Suprapubic skin (tissue), 4 donors: ENCODE results near the gene PRR20E. TPM values are rescaled to one million over a fixed set of nuclear protein-coding genes. Genes with fewer than 3 reads are reported as not detected.
"Not testable (repeated sequence)": the region's sequence is repeated elsewhere in the genome, so short reads cannot be mapped to it uniquely, and the experiment has no call there.

Experiments used
- DNase-seq, 2 donors: peaks; one replicate each; pipeline ENCODE4 v3.0.0-alpha.2; 2019; ENCODE audit warnings: low spot score in 2 of 2
- H3K27ac ChIP-seq: fragments of 200-600 bp; sonication (generic); one replicate; pipeline ENCODE4 v1.5.1; 2019
- H3K27me3 ChIP-seq: fragments of 200-600 bp; sonication (generic); one replicate; pipeline ENCODE4 v1.5.1; 2019
- H3K36me3 ChIP-seq: fragments of 200-600 bp; sonication (generic); one replicate; pipeline ENCODE4 v1.5.1; 2019
- H3K4me1 ChIP-seq: fragments of 200-600 bp; sonication (generic); one replicate; pipeline ENCODE4 v1.5.1; 2019
- H3K4me3 ChIP-seq: fragments of 200-600 bp; sonication (generic); one replicate; pipeline ENCODE4 v1.5.1; 2019; ENCODE audit warnings: mild to moderate bottlenecking
- H3K9me3 ChIP-seq: fragments of 200-600 bp; sonication (generic); one replicate; pipeline ENCODE4 v1.5.1; 2019
- EP300 ChIP-seq: sonication (generic); formaldehyde crosslinking; IDR thresholded peaks from one replicate; pipeline ENCODE4 v1.6.1; 2017; ENCODE audit warnings: antibody characterized with exemption
- POLR2A ChIP-seq, 2 donors: fragments of 450-650 bp; IDR thresholded peaks; one replicate each; pipeline ENCODE4 v1.6.1; 2017; ENCODE audit warnings: antibody characterized with exemption in 2 of 2, mild to moderate bottlenecking in 2 of 2, moderate library complexity in 2 of 2
- POLR2AphosphoS5 ChIP-seq, 3 donors: sonication (generic); formaldehyde crosslinking; IDR thresholded peaks; one replicate each; pipeline ENCODE4 v1.6.1; 2017; ENCODE audit warnings: antibody characterized with exemption in 3 of 3
- WGBS: methylation state at CpG from one replicate; pipeline ENCODE4 v1.1.5; 2018; 5-methylcytosine and 5-hydroxymethylcytosine counted together
- total RNA-seq, 4 donors: library from RNA; depleted of rRNA; stranded (reverse); fragments of >200 nt; gene quantifications; one replicate each; pipeline ENCODE4 v1.1.0, GENCODE V29; 2016
- TF ChIP-seq, protein P1 (sequence below), 2 donors: fragments of 200-600 bp in 1 of 2; fragments of 450-650 bp in 1 of 2; sonication (generic) in 1 of 2; IDR thresholded peaks; one replicate each; pipeline ENCODE4 v1.5.1; 2016 to 2019; ENCODE audit warnings: antibody characterized with exemption in 2 of 2, mild to moderate bottlenecking in 1 of 2, moderate library complexity in 1 of 2

PRR20E gene
- not detected for total RNA-seq

GRCh38 chr13:57166897-57167296, at the start of gene PRR20E:
TSS of gene PRR20E (plus strand) at chr13:57167197. CDS start at chr13:57167584, 387 bp downstream.
- not testable (repeated sequence) for H3K9me3 ChIP-seq, H3K36me3 ChIP-seq, H3K27ac ChIP-seq, H3K4me1 ChIP-seq, H3K4me3 ChIP-seq, H3K27me3 ChIP-seq, DNase-seq
- no CpG with 5 or more reads among the region's 22 CpGs for WGBS

- Histone ChIP-seq H3K27me3 (no peaks in the 10 kb centered on the region), H3K36me3 (no peaks in the 10 kb centered on the region), H3K27ac (no peak overlapping the region), H3K4me3 (no peak overlapping the region), H3K9me3 (no peaks in the 10 kb centered on the region), H3K4me1 (no peaks in the 10 kb centered on the region)
- WGBS, result 8% methylated on average over 1 of the region's 1 CpG
- TF ChIP-seq POLR2A (IDR thresholded peaks at IDR 0.05), result no peak
- TF ChIP-seq, protein P1, sequence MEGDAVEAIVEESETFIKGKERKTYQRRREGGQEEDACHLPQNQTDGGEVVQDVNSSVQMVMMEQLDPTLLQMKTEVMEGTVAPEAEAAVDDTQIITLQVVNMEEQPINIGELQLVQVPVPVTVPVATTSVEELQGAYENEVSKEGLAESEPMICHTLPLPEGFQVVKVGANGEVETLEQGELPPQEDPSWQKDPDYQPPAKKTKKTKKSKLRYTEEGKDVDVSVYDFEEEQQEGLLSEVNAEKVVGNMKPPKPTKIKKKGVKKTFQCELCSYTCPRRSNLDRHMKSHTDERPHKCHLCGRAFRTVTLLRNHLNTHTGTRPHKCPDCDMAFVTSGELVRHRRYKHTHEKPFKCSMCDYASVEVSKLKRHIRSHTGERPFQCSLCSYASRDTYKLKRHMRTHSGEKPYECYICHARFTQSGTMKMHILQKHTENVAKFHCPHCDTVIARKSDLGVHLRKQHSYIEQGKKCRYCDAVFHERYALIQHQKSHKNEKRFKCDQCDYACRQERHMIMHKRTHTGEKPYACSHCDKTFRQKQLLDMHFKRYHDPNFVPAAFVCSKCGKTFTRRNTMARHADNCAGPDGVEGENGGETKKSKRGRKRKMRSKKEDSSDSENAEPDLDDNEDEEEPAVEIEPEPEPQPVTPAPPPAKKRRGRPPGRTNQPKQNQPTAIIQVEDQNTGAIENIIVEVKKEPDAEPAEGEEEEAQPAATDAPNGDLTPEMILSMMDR (IDR thresholded peaks at IDR 0.05), result no peak
- no peak for DNase-seq
Measured at GRCh38 chr13:57123681-57124080, 43.3 kb upstream of the PRR20E start.

DNA sequence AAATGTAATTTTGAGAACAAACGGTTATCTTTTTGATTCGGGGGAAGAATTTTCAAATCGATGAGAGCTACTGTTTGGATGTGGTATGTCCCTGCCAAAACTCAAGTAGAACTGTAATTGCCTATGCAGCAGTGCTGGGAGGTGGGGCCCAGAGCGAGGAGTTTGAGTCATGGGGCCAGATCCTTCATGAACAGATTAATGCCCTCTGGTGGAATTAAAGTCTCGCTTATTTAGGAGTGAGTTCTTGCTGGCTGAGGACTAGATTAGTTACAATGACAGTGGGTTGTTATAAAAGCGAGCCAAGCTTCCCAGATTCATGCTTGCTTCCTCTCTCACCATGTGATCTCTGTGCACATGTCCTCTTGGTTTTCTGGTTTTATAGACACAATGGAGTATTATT, 38.1 kb upstream of the PRR20E start:
- Histone ChIP-seq H3K27me3 (no peaks in the 10 kb centered on the region), H3K27ac (no peak overlapping the region), H3K4me1 (no peaks in the 10 kb centered on the region), H3K9me3 (no peaks in the 10 kb centered on the region), H3K4me3 (no peak overlapping the region), H3K36me3 (no peaks in the 10 kb centered on the region)
- no peak for DNase-seq
- 84% methylated on average over 6 of the region's 6 CpGs for WGBS
- TF ChIP-seq POLR2AphosphoS5 (IDR thresholded peaks at IDR 0.05) (no peak), EP300 (no peak), POLR2A (IDR thresholded peaks at IDR 0.05) (no peak)
- TF ChIP-seq, protein P1 (IDR thresholded peaks at IDR 0.05), result no peak

DNA sequence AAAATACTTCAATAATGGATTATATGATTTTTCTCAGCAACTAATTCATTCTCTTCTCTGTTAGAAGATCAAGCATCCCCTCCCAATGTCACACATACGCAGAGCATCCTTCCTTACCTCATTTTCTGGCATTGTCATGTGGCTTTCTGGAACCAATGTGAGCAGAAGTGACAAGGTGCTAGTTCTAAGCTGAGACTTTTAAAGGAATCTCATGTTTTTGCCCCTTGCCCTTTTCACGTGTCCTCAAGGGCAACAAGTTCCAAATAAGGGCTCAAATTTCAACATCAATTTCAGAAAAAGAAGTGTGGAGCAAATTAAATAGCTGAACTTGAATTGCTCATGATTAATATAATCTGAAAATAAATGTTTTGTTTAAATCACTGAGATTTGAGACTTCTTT, 30.9 kb upstream of the PRR20E start:
- DNase-seq, result no peak
- H3K4me3 ChIP-seq, result no peak overlapping the region
- TF ChIP-seq POLR2AphosphoS5 (IDR thresholded peaks at IDR 0.05) (no peak), EP300 (no peak), POLR2A (IDR thresholded peaks at IDR 0.05) (no peak)
- TF ChIP-seq, protein P1 (IDR thresholded peaks at IDR 0.05), result no peak
- peaks cover 6% of the 10 kb centered on the region for H3K9me3 ChIP-seq
- WGBS, result 54% methylated on average over 2 of the region's 2 CpGs
- no peak overlapping the region for H3K27ac ChIP-seq
- no peaks in the 10 kb centered on the region for H3K4me1 ChIP-seq
- H3K27me3 ChIP-seq, result no peaks in the 10 kb centered on the region
- no peaks in the 10 kb centered on the region for H3K36me3 ChIP-seq

- Histone ChIP-seq H3K36me3 (no peaks in the 10 kb centered on the region), H3K27me3 (no peaks in the 10 kb centered on the region), H3K27ac (no peak overlapping the region), H3K4me1 (no peaks in the 10 kb centered on the region), H3K9me3 (peaks cover 6% of the 10 kb centered on the region), H3K4me3 (no peak overlapping the region)
- WGBS, result 87% methylated on average over 4 of the region's 4 CpGs
- no peak for TF ChIP-seq POLR2AphosphoS5 (IDR thresholded peaks at IDR 0.05)
- TF ChIP-seq, protein P1 (IDR thresholded peaks at IDR 0.05), result no peak
- TF ChIP-seq POLR2A (IDR thresholded peaks at IDR 0.05), result no peak
- TF ChIP-seq EP300, result no peak
- no peak for DNase-seq
Measured at GRCh38 chr13:57137585-57137984, 29.4 kb upstream of the PRR20E start.

DNA sequence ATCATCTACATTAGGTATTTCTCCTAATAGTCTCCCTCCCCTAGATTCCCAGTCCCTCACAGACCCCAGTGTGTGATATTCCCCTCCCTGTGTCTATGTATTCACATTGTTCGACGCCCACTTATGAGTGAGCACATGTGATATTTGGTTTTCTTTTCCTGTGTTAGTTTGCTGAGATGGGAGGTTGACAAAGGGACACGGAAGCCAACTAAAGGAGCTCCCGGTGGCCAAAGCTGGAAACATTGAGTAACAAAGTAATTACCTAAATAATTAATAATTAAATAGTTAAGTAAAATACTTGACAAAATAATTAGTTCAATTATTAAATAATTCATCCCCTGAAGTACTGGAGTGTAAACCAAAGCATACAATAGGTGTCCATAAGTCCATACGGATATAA, 28.0 kb upstream of the PRR20E start:
- WGBS, result 90% methylated on average over 5 of the region's 5 CpGs
- Histone ChIP-seq H3K9me3 (peaks cover 6% of the 10 kb centered on the region), H3K27ac (no peak overlapping the region), H3K4me1 (no peaks in the 10 kb centered on the region), H3K4me3 (no peak overlapping the region), H3K27me3 (no peaks in the 10 kb centered on the region), H3K36me3 (no peaks in the 10 kb centered on the region)
- DNase-seq, result peak in 1 of 2 donors; percentile 50
- TF ChIP-seq EP300, result no peak
- TF ChIP-seq POLR2AphosphoS5 (IDR thresholded peaks at IDR 0.05), result no peak
- no peak for TF ChIP-seq POLR2A (IDR thresholded peaks at IDR 0.05)
- TF ChIP-seq, protein P1 (IDR thresholded peaks at IDR 0.05), result no peak

- 97% methylated on average over 9 of the region's 18 CpGs for WGBS
- H3K4me3 ChIP-seq, H3K9me3 ChIP-seq, H3K27me3 ChIP-seq, H3K36me3 ChIP-seq, H3K27ac ChIP-seq, DNase-seq, H3K4me1 ChIP-seq: not testable (repeated sequence)
Measured at GRCh38 chr13:57139781-57140180, 27.2 kb upstream of the PRR20E start.

DNA sequence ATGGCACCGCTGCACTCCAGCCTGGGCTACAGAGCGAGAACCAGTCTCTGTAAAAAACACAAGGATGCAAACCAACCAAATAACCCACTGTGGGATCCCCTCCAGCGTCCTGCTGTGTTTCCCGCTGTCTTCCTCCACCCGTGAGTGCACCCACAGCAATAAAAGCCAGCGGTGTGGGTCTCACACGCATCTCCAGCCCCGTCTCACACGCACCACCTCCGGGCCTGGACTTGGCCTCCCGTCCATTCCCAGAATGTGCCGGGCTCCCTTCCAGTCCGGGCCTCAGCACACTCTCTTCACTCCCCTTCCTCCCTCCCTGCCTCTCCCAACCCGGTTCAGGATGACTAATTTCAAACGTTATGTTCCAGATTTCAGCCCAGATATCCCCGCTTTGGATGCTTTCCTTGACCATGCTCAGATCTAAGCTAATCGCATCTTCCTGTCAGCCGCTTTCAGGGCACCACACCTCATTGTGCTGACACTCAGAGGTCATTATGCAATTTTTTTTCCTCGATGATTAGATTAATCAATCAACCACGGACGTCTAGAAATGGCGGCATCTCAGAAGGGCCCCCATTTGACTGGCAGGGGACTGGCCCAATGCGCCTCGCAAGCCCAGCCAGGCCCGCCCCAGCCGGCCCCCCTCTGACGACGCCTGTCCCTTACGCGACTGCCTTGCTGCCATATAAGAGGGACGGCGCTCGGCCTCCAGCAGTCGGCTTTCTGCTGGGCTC, 26.6 kb upstream of the PRR20E start, which contains the start of gene PRR20A:
PRR20A (plus strand) TSS at position 684 of the 734 bp plus-strand sequence. CDS start 387 bp downstream, outside the sequence.
- H3K4me1 ChIP-seq, H3K36me3 ChIP-seq, H3K4me3 ChIP-seq, H3K27ac ChIP-seq, DNase-seq, H3K9me3 ChIP-seq, H3K27me3 ChIP-seq: not testable (repeated sequence)
- WGBS, result 88% methylated on average over 15 of the region's 34 CpGs
